ENCODE results near the gene SPAG9.

DNA sequence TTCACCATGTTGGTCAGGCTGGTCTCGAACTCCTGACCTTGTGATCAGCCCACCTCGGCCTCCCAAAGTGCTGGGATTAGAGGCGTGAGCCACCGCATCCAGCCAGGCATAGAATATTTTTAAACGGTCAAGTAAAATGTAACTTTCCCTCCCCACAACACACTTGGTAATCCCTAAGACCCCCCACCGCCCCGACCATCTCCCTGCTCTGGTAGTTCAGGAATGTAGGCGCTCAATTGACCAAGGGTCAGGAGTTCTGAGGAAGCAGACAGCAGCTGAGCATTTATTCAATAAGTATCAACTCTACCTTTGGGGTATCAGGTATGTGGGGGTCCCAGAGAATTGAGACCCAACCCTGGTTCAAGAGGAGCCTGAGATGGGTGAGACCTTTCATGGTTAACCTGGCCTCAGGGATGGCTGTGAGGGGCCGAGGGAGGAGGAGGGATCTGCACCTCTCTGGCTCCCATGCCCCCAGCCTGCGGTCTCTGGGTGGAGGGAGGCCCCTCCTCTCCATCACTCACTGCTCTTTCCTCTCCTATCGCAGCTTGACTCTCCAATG is 206.1 kb downstream of the SPAG9 start:
- TF ChIP-seq, protein P1, sequence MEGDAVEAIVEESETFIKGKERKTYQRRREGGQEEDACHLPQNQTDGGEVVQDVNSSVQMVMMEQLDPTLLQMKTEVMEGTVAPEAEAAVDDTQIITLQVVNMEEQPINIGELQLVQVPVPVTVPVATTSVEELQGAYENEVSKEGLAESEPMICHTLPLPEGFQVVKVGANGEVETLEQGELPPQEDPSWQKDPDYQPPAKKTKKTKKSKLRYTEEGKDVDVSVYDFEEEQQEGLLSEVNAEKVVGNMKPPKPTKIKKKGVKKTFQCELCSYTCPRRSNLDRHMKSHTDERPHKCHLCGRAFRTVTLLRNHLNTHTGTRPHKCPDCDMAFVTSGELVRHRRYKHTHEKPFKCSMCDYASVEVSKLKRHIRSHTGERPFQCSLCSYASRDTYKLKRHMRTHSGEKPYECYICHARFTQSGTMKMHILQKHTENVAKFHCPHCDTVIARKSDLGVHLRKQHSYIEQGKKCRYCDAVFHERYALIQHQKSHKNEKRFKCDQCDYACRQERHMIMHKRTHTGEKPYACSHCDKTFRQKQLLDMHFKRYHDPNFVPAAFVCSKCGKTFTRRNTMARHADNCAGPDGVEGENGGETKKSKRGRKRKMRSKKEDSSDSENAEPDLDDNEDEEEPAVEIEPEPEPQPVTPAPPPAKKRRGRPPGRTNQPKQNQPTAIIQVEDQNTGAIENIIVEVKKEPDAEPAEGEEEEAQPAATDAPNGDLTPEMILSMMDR (IDR thresholded peaks at IDR 0.05), result no peak
- no peak for TF ChIP-seq POLR2AphosphoS5 (IDR thresholded peaks at IDR 0.05; ENCODE audit: low read depth, low read length)
- no peak for TF ChIP-seq SIN3A (IDR thresholded peaks at IDR 0.05; ENCODE audit: borderline replicate concordance, insufficient read depth, low read depth, low read length)
- TF ChIP-seq, protein P2, sequence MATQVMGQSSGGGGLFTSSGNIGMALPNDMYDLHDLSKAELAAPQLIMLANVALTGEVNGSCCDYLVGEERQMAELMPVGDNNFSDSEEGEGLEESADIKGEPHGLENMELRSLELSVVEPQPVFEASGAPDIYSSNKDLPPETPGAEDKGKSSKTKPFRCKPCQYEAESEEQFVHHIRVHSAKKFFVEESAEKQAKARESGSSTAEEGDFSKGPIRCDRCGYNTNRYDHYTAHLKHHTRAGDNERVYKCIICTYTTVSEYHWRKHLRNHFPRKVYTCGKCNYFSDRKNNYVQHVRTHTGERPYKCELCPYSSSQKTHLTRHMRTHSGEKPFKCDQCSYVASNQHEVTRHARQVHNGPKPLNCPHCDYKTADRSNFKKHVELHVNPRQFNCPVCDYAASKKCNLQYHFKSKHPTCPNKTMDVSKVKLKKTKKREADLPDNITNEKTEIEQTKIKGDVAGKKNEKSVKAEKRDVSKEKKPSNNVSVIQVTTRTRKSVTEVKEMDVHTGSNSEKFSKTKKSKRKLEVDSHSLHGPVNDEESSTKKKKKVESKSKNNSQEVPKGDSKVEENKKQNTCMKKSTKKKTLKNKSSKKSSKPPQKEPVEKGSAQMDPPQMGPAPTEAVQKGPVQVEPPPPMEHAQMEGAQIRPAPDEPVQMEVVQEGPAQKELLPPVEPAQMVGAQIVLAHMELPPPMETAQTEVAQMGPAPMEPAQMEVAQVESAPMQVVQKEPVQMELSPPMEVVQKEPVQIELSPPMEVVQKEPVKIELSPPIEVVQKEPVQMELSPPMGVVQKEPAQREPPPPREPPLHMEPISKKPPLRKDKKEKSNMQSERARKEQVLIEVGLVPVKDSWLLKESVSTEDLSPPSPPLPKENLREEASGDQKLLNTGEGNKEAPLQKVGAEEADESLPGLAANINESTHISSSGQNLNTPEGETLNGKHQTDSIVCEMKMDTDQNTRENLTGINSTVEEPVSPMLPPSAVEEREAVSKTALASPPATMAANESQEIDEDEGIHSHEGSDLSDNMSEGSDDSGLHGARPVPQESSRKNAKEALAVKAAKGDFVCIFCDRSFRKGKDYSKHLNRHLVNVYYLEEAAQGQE (IDR thresholded peaks at IDR 0.05; ENCODE audit: insufficient read depth in 1 of 2, low read depth in 2 of 2, low read length in 1 of 2), result no peak
- no peak for TF ChIP-seq TCF7L2 (IDR thresholded peaks at IDR 0.05; ENCODE audit: low read depth, low read length)

Measured in Panc1 (cell line).